OCI-LY1 (cell line): ENCODE results near the gene ACAN.

Experiments used
- H2AFZ ChIP-seq: fragments of 200-600 bp; sonication (generic), shearing (Covaris generic); 2 replicates; pipeline ENCODE4 v1.6.0; 2014; ENCODE audit warnings: antibody characterized with exemption, mild to moderate bottlenecking, low read length
- H3F3A ChIP-seq: fragments of 200-600 bp; sonication (generic), shearing (Covaris generic); 2 replicates; pipeline ENCODE4 v1.6.0; 2014; ENCODE audit warnings: mild to moderate bottlenecking, antibody characterized with exemption, low read length, moderate library complexity; ENCODE audit not compliant: insufficient read depth
- H3K27ac ChIP-seq: fragments of 200-600 bp; sonication (generic); 2 replicates; pipeline ENCODE4 v1.5.1; 2014; ENCODE audit warnings: low read length, mixed run types, mild to moderate bottlenecking, low read depth; ENCODE audit not compliant: poor library complexity, severe bottlenecking
- H3K27me3 ChIP-seq: fragments of 200-600 bp; sonication (generic); 2 replicates; pipeline ENCODE4 v1.6.0; 2014; ENCODE audit warnings: antibody characterized with exemption, mild to moderate bottlenecking, low read length, moderate library complexity; ENCODE audit not compliant: insufficient read depth
- H3K36me3 ChIP-seq: fragments of 200-600 bp; sonication (generic); 2 replicates; pipeline ENCODE4 v1.6.1; 2014; ENCODE audit warnings: mild to moderate bottlenecking, antibody characterized with exemption, low read length, moderate library complexity, mixed read lengths; ENCODE audit not compliant: insufficient read depth
- H3K4me1 ChIP-seq: fragments of 200-600 bp; sonication (generic); 2 replicates; pipeline ENCODE4 v1.5.1; 2014; ENCODE audit warnings: mild to moderate bottlenecking, low read length, moderate library complexity; ENCODE audit not compliant: insufficient read depth, severe bottlenecking
- H3K4me2 ChIP-seq: fragments of 200-600 bp; sonication (generic), shearing (Covaris generic); 2 replicates; pipeline ENCODE4 v1.6.1; 2014; ENCODE audit warnings: low read length
- H3K4me3 ChIP-seq: fragments of 200-600 bp; sonication (generic); 2 replicates; pipeline ENCODE4 v1.5.1; 2014; ENCODE audit warnings: low read length, low read depth, mild to moderate bottlenecking, mixed read lengths; ENCODE audit not compliant: poor library complexity, severe bottlenecking
- H3K79me2 ChIP-seq: fragments of 200-600 bp; shearing (Covaris generic); 2 replicates; pipeline ENCODE4 v1.6.1; 2016; ENCODE audit warnings: mixed run types, low read length, mixed read lengths; ENCODE audit not compliant: insufficient read depth
- H3K9ac ChIP-seq: fragments of 200-600 bp; sonication (generic), shearing (Covaris generic); 2 replicates; pipeline ENCODE4 v1.6.1; 2014; ENCODE audit warnings: mild to moderate bottlenecking, low read length, mixed read lengths
- H3K9me2 ChIP-seq: fragments of 200-600 bp; sonication (generic), shearing (Covaris generic); 2 replicates; pipeline ENCODE4 v1.6.1; 2014; ENCODE audit warnings: low read depth, mild to moderate bottlenecking, low read length, mixed read lengths
- H3K9me3 ChIP-seq: fragments of 200-600 bp; shearing (Covaris generic); 2 replicates; pipeline ENCODE4 v1.6.1; 2014; ENCODE audit warnings: low read length, mixed read lengths
- H4K20me1 ChIP-seq: fragments of 200-600 bp; sonication (generic), shearing (Covaris generic); 2 replicates; pipeline ENCODE4 v1.6.0; 2016; ENCODE audit warnings: mild to moderate bottlenecking, low read length; ENCODE audit not compliant: insufficient read depth
- CTCF ChIP-seq: fragments of 200-600 bp; sonication (generic), shearing (Covaris generic); IDR thresholded peaks from 2 replicates; pipeline ENCODE4 v1.5.1; 2017; ENCODE audit warnings: mild to moderate bottlenecking, antibody characterized with exemption, low read length, moderate library complexity, mixed read lengths
- EZH2 ChIP-seq: fragments of 200-600 bp; sonication (generic), shearing (Covaris generic); IDR thresholded peaks from 2 replicates; pipeline ENCODE4 v1.8.0; 2017; ENCODE audit warnings: borderline replicate concordance, mixed run types, mild to moderate bottlenecking, antibody characterized with exemption, low read length, moderate library complexity, mixed read lengths

Gene ACAN

GRCh38 chr15:88847144-88847543 lies 43.9 kb downstream of the ACAN start:
- Histone ChIP-seq H3K4me1 (no peaks in the 10 kb centered on the region), H3K9me3 (no peaks in the 10 kb centered on the region), H3K79me2 (no peaks in the 10 kb centered on the region), H3K9ac (no peak overlapping the region), H3F3A (no peaks in the 10 kb centered on the region), H4K20me1 (no peaks in the 10 kb centered on the region), H2AFZ (no peak overlapping the region), H3K4me2 (no peak overlapping the region), H3K4me3 (no peak overlapping the region), H3K27ac (no peak overlapping the region), H3K27me3 (no peaks in the 10 kb centered on the region; the same call in 1 of the 2 replicates), H3K36me3 (no peaks in the 10 kb centered on the region), H3K9me2 (no peaks in the 10 kb centered on the region)
- TF ChIP-seq EZH2 (no peak), CTCF (no peak)

GRCh38 chr15:88848203-88848602 lies 45.0 kb downstream of the ACAN start:
- no peak overlapping the region for H3K27ac ChIP-seq
- no peaks in the 10 kb centered on the region for H3K79me2 ChIP-seq
- no peak overlapping the region for H3K9ac ChIP-seq
- no peaks in the 10 kb centered on the region for H3K36me3 ChIP-seq
- no peaks in the 10 kb centered on the region; the same call in 1 of the 2 replicates for H3K27me3 ChIP-seq
- no peak overlapping the region for H3K4me3 ChIP-seq
- no peak overlapping the region for H3K4me2 ChIP-seq
- no peaks in the 10 kb centered on the region for H4K20me1 ChIP-seq
- H3K4me1 ChIP-seq: no peaks in the 10 kb centered on the region
- no peaks in the 10 kb centered on the region for H3K9me2 ChIP-seq
- TF ChIP-seq CTCF (no peak), EZH2 (no peak)
- H2AFZ ChIP-seq: no peak overlapping the region
- H3K9me3 ChIP-seq: no peaks in the 10 kb centered on the region
- no peaks in the 10 kb centered on the region for H3F3A ChIP-seq

- TF ChIP-seq EZH2 (no peak), CTCF (no peak)
- H4K20me1 ChIP-seq: no peaks in the 10 kb centered on the region
- no peak overlapping the region for H3K27ac ChIP-seq
- no peaks in the 10 kb centered on the region for H3K9me2 ChIP-seq
- H3F3A ChIP-seq: no peaks in the 10 kb centered on the region
- H3K36me3 ChIP-seq: no peaks in the 10 kb centered on the region
- H3K4me1 ChIP-seq: no peaks in the 10 kb centered on the region
- H3K9me3 ChIP-seq: no peaks in the 10 kb centered on the region
- no peaks in the 10 kb centered on the region; the same call in 1 of the 2 replicates for H3K27me3 ChIP-seq
- H3K4me3 ChIP-seq: no peak overlapping the region
- H3K79me2 ChIP-seq: no peaks in the 10 kb centered on the region
- no peak overlapping the region for H2AFZ ChIP-seq
- no peak overlapping the region for H3K4me2 ChIP-seq
- no peak overlapping the region for H3K9ac ChIP-seq
These were observed 46.3 kb downstream of the ACAN start for GRCh38 chr15:88849376-88850072.
